Keratinocyte (primary cell): ENCODE measurements around the gene CHST8. TPM values are rescaled to one million over a fixed set of nuclear protein-coding genes. Genes with fewer than 3 reads are reported as not detected.

ENCODE experiments used
- DNase-seq: peaks from one replicate; pipeline ENCODE4 v3.0.0-alpha.2; 2011; ENCODE audit warnings: low read depth, missing footprints, low spot score
- FAIRE-seq: peaks from 2 replicates; lab custom pipeline; 2011; peaks lifted over from hg19 to GRCh38; lab: Jason Lieb, UNC
- H2AFZ ChIP-seq: 2 replicates; pipeline ENCODE4 v1.6.0; 2012; ENCODE audit warnings: low read length, control low read depth, inconsistent platforms; ENCODE audit not compliant: control insufficient read depth
- H3K27ac ChIP-seq: 2 replicates; pipeline ENCODE4 v1.5.1; 2011; ENCODE audit warnings: low read length; ENCODE audit not compliant: control insufficient read depth, insufficient read depth
- H3K27me3 ChIP-seq: 3 replicates; pipeline ENCODE4 v1.6.0; 2011; ENCODE audit warnings: low read length; ENCODE audit not compliant: control insufficient read depth, insufficient read depth; ENCODE audit errors: extremely low read depth
- H3K36me3 ChIP-seq, 2 experiments: 2 replicates in 1 of 2; 3 replicates in 1 of 2; pipeline ENCODE4 v1.5.1; 2011; ENCODE audit warnings: low read length in 2 of 2, mild to moderate bottlenecking in 1 of 2; ENCODE audit not compliant: control insufficient read depth in 2 of 2, insufficient read depth in 2 of 2; ENCODE audit errors: extremely low read depth in 1 of 2
- H3K4me1 ChIP-seq: 3 replicates; pipeline ENCODE4 v1.5.1; 2011; ENCODE audit warnings: low read length; ENCODE audit not compliant: control insufficient read depth, insufficient read depth; ENCODE audit errors: extremely low read depth
- H3K4me2 ChIP-seq: 3 replicates; pipeline ENCODE4 v1.6.0; 2011; ENCODE audit warnings: low read depth, low read length; ENCODE audit not compliant: control insufficient read depth, insufficient read depth; ENCODE audit errors: extremely low read depth
- H3K4me3 ChIP-seq, 3 experiments: fragments of 200-600 bp in 1 of 3; sonication (generic) in 1 of 3; 2 replicates in 2 of 3; 3 replicates in 1 of 3; pipeline ENCODE4 v1.5.1; 2011 to 2016; ENCODE audit warnings: low read length in 3 of 3, mild to moderate bottlenecking in 3 of 3, control low read depth in 2 of 3, inconsistent platforms in 1 of 3, low read depth in 1 of 3, mixed read lengths in 1 of 3, mixed run types in 1 of 3, moderate library complexity in 1 of 3; ENCODE audit not compliant: control insufficient read depth in 2 of 3, insufficient read depth in 2 of 3; ENCODE audit errors: extremely low read depth in 1 of 3
- H3K79me2 ChIP-seq: 2 replicates; pipeline ENCODE4 v1.6.0; 2012; ENCODE audit warnings: low read length; ENCODE audit not compliant: control insufficient read depth, insufficient read depth
- H3K9ac ChIP-seq: 3 replicates; pipeline ENCODE4 v1.6.0; 2011; ENCODE audit warnings: low read length; ENCODE audit not compliant: control insufficient read depth, insufficient read depth; ENCODE audit errors: extremely low read depth
- H3K9me1 ChIP-seq: 3 replicates; pipeline ENCODE4 v1.6.0; 2011; ENCODE audit warnings: low read length; ENCODE audit not compliant: control insufficient read depth, insufficient read depth; ENCODE audit errors: extremely low read depth
- H3K9me3 ChIP-seq: 2 replicates; pipeline ENCODE4 v1.5.1; 2012; ENCODE audit warnings: low read depth, low read length; ENCODE audit not compliant: control insufficient read depth
- H4K20me1 ChIP-seq: 3 replicates; pipeline ENCODE4 v1.6.0; 2011; ENCODE audit warnings: low read length; ENCODE audit not compliant: control insufficient read depth, insufficient read depth; ENCODE audit errors: extremely low read depth
- EZH2 ChIP-seq: IDR thresholded peaks from one replicate; pipeline ENCODE4 v1.6.1; 2012; ENCODE audit warnings: inconsistent platforms, mild to moderate bottlenecking, low read length, moderate library complexity
- dilution Hi-C: fragments of 300-500 bp; cut with MboI; formaldehyde crosslinking; loops from one replicate; pipeline ENCODE4 v1.7.0; 2020; ENCODE audit warnings: low sequenced_read_pairs; ENCODE audit not compliant: extremely low pct_ligation_motif_present
- polyA plus RNA-seq, 5 experiments: library from polyadenylated mRNA; depleted of rRNA in 3 of 5; stranded (reverse) in 3 of 5; stranded (forward) in 1 of 5; unstranded in 1 of 5; fragments of >200 nt; gene quantifications; 1 replicate in 1 of 5; 2 replicates in 3 of 5; 3 replicates in 1 of 5; pipeline versions ENCODE4 v1.2.1 to v1.2.3, GENCODE V29; 2011 to 2012; ENCODE audit warnings: missing spikeins in 2 of 5, low read depth in 1 of 5, low replicate concordance in 1 of 5
- TF ChIP-seq, protein P1 (sequence below), 3 experiments: IDR thresholded peaks in 1 of 3; conservative IDR thresholded peaks in 1 of 3; optimal IDR thresholded peaks in 1 of 3; 2 replicates in 2 of 3; 3 replicates in 1 of 3; pipeline versions ENCODE3 to v1.5.1; 2011; ENCODE audit warnings: low read length in 3 of 3, mild to moderate bottlenecking in 3 of 3, moderate library complexity in 2 of 3, control low read depth in 1 of 3, inconsistent platforms in 1 of 3; ENCODE audit not compliant: insufficient read depth in 2 of 3; ENCODE audit errors: extremely low read depth in 1 of 3

The CHST8 gene
- polyA plus RNA-seq, 1 donor (not counting 4 experiments of a cell fraction or from before 2014, with no cell fraction given), result not detected

DNA sequence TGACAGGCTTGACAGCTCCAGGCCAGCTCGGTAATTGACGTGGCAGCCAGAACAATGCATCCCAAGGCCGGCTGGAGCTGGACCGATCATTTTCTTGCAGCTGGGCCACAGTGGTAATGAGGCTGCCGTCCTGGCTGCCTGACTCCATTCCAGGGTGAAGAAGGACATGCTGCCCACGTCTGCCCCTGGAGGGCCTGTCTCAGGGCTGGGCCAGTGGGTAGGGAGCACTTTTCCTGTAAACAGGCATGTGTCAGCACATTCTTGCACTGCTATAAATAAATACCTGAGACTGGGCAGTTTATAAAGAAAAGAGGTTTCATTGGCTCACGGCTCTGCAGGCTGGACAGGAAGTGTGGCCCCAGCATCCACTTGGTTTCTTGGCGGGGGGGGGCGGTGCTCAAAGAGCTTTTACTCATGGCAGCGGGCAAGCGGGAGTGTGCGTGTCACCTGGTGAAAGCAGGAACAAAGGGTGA lies 136.8 kb downstream of the CHST8 start:
- Histone ChIP-seq H3K4me3 (no peak overlapping the region), H3K4me2 (no peak overlapping the region), H3K27me3 (no peaks in the 10 kb centered on the region), H3K9me3 (no peaks in the 10 kb centered on the region), H3K27ac (no peak overlapping the region), H3K79me2 (no peaks in the 10 kb centered on the region), H3K36me3 (no peaks in the 10 kb centered on the region), H3K9me1 (no peaks in the 10 kb centered on the region), H4K20me1 (no peaks in the 10 kb centered on the region), H3K4me1 (no peaks in the 10 kb centered on the region), H3K9ac (no peak overlapping the region), H2AFZ (no peak overlapping the region)
- DNase-seq (no peak), FAIRE-seq (no peak)
- dilution Hi-C loops, result no loop called here
- no peak for TF ChIP-seq EZH2

DNA sequence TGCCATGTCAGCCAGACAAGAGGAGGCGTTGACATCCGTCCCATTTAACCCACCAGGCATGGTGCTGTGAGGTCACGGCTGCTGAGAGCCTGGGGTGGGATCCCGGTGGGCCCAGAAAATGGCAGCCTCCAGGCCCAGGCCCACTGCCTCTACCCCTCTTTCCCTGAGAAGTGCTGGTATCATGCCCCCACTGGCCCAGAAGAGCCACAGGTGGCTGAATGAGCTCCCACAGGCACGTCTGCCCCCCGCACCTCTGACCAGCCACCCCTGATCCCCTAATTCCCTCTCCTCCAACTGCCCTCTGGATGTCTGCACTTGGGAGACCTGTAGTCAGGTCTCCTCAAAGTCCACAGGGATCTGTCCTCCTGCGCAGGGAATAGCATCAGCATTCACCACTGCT lies 137.6 kb downstream of the CHST8 start:
- Histone ChIP-seq H3K27me3 (no peaks in the 10 kb centered on the region), H3K9me1 (no peaks in the 10 kb centered on the region), H4K20me1 (no peaks in the 10 kb centered on the region), H3K79me2 (no peaks in the 10 kb centered on the region), H3K36me3 (no peaks in the 10 kb centered on the region), H3K27ac (no peak overlapping the region), H3K4me1 (no peaks in the 10 kb centered on the region), H3K4me3 (no peak overlapping the region), H3K9ac (no peak overlapping the region), H2AFZ (no peak overlapping the region), H3K4me2 (no peak overlapping the region), H3K9me3 (no peaks in the 10 kb centered on the region)
- no peak for DNase-seq
- no peak for FAIRE-seq
- TF ChIP-seq, protein P1, sequence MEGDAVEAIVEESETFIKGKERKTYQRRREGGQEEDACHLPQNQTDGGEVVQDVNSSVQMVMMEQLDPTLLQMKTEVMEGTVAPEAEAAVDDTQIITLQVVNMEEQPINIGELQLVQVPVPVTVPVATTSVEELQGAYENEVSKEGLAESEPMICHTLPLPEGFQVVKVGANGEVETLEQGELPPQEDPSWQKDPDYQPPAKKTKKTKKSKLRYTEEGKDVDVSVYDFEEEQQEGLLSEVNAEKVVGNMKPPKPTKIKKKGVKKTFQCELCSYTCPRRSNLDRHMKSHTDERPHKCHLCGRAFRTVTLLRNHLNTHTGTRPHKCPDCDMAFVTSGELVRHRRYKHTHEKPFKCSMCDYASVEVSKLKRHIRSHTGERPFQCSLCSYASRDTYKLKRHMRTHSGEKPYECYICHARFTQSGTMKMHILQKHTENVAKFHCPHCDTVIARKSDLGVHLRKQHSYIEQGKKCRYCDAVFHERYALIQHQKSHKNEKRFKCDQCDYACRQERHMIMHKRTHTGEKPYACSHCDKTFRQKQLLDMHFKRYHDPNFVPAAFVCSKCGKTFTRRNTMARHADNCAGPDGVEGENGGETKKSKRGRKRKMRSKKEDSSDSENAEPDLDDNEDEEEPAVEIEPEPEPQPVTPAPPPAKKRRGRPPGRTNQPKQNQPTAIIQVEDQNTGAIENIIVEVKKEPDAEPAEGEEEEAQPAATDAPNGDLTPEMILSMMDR (optimal IDR thresholded peaks at IDR 0.05 in 1 of 3, IDR thresholded peaks at IDR 0.05 in 1 of 3, conservative IDR thresholded peaks at IDR 0.05 in 1 of 3; ENCODE audit: extremely low read depth in 1 of 3, insufficient read depth in 2 of 3, low read length in 3 of 3), result no peak
- TF ChIP-seq EZH2, result no peak
- dilution Hi-C loops, result no loop called here
